Tibial nerve (tissue), 3 donors: ENCODE measurements around the gene PELO.

Experiments
- CTCF ChIP-seq, 5 experiments: fragments of 200-600 bp in 3 of 5; fragments of 450-650 bp in 2 of 5; sonication (generic) in 3 of 5; IDR thresholded peaks; one replicate each; pipeline ENCODE4 v1.5.1; 2016 to 2019; ENCODE audit warnings: antibody characterized with exemption in 5 of 5, mild to moderate bottlenecking in 3 of 5, moderate library complexity in 2 of 5
- POLR2A ChIP-seq, 2 donors: fragments of 450-650 bp; IDR thresholded peaks; one replicate each; pipeline ENCODE4 v1.6.1; 2017; ENCODE audit warnings: antibody characterized with exemption in 2 of 2, mild to moderate bottlenecking in 2 of 2, moderate library complexity in 2 of 2

GRCh38 chr5:52801329-52801728 is 13.6 kb downstream of the PELO start:
- TF ChIP-seq CTCF (IDR thresholded peaks at IDR 0.05) (no peak), POLR2A (IDR thresholded peaks at IDR 0.05) (no peak)
